H1 (cell line): ENCODE results near the gene FOXC2. TPM values are rescaled to one million over a fixed set of nuclear protein-coding genes. Genes with fewer than 3 reads are reported as not detected.

ENCODE experiments used
- CREB1 ChIP-seq: IDR thresholded peaks from 2 replicates; pipeline ENCODE4 v1.6.1; 2012; ENCODE audit warnings: inconsistent platforms
- SIRT6 ChIP-seq: IDR thresholded peaks from one replicate; pipeline ENCODE4 v1.7.1; 2012; ENCODE audit warnings: low read length, inconsistent platforms
- SP2 ChIP-seq: IDR thresholded peaks from 2 replicates; pipeline ENCODE4 v1.6.1; 2012; ENCODE audit warnings: mild to moderate bottlenecking, low read length, inconsistent platforms
- SP4 ChIP-seq: IDR thresholded peaks from 2 replicates; pipeline ENCODE4 v1.6.1; 2012; ENCODE audit warnings: low read length, inconsistent platforms
- polyA plus RNA-seq, 7 experiments: library from polyadenylated mRNA; depleted of rRNA in 3 of 7; stranded (reverse) in 5 of 7; unstranded in 2 of 7; fragments of >200 nt in 5 of 7; fragments of 200-250 nt in 2 of 7; gene quantifications; 1 replicate in 5 of 7; 2 replicates in 1 of 7; 4 replicates in 1 of 7; pipeline versions ENCODE4 v1.2.1 to v1.2.3, GENCODE V29; 2011 to 2013; ENCODE audit warnings: missing spikeins in 2 of 7, mixed read lengths in 2 of 7
- total RNA-seq: library from RNA; stranded (reverse); fragmentation: NEBNext Ultra II Directional; extraction: Animal tissue kit (Norgen Biotek cat#: 25700); gene quantifications from 2 replicates; pipeline ENCODE4 v1.2.1, GENCODE V29; 2021
- TF ChIP-seq, protein P1 (sequence below), 3 experiments: IDR thresholded peaks; 1 replicate in 2 of 3; 2 replicates in 1 of 3; pipeline versions ENCODE4 v1.5.1 to v1.6.1; 2011; ENCODE audit warnings: low read length in 3 of 3, mild to moderate bottlenecking in 3 of 3, inconsistent platforms in 2 of 3, low read depth in 1 of 3, moderate library complexity in 1 of 3; ENCODE audit not compliant: insufficient read depth in 1 of 3; ENCODE audit errors: control extremely low read depth in 1 of 3

FOXC2 gene
- total and polyA plus RNA-seq, 2 of the 8 experiments (the other 6 are each of a cell fraction or from before 2014, with no cell fraction given) = 0.09 TPM; not detected in 1

DNA sequence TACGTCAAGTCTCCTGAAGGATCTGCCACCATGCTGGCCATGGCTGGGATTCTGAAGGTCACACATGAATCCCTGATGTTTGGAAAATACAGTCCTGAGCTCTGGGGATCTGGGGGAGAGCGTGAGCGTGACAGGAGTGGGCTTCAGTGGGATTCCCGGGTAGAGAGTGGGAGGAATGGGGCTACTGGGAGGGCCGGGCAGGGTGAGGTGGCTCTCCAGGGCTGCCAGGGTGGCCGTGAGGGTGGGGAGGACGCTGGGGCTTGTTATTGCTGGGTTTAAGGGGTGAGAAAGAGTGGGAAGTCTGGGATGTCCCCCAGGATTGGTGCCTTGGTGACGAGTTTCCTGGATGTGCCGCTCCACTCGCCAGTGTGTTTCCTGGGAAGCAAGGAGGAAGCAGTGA is 43.0 kb downstream of the FOXC2 start (continued):
- TF ChIP-seq, protein P1, sequence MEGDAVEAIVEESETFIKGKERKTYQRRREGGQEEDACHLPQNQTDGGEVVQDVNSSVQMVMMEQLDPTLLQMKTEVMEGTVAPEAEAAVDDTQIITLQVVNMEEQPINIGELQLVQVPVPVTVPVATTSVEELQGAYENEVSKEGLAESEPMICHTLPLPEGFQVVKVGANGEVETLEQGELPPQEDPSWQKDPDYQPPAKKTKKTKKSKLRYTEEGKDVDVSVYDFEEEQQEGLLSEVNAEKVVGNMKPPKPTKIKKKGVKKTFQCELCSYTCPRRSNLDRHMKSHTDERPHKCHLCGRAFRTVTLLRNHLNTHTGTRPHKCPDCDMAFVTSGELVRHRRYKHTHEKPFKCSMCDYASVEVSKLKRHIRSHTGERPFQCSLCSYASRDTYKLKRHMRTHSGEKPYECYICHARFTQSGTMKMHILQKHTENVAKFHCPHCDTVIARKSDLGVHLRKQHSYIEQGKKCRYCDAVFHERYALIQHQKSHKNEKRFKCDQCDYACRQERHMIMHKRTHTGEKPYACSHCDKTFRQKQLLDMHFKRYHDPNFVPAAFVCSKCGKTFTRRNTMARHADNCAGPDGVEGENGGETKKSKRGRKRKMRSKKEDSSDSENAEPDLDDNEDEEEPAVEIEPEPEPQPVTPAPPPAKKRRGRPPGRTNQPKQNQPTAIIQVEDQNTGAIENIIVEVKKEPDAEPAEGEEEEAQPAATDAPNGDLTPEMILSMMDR (IDR thresholded peaks at IDR 0.05; ENCODE audit: control extremely low read depth in 1 of 3, insufficient read depth in 1 of 3, low read depth in 1 of 3, low read length in 3 of 3) = no peak
- TF ChIP-seq CREB1 (no peak), SP2 (no peak), SIRT6 (no peak), SP4 (no peak)
